A673 (cell line): ENCODE measurements around the gene SPATA6L.

Source experiments
- EZH2 ChIP-seq: fragments of 200-600 bp; sonication (generic); IDR thresholded peaks from 2 replicates; pipeline ENCODE4 v1.6.1; 2017; ENCODE audit warnings: borderline replicate concordance, low read depth, mild to moderate bottlenecking, mixed read lengths, antibody characterized with exemption, low read length; ENCODE audit not compliant: poor library complexity, severe bottlenecking
- TF ChIP-seq, protein P1 (sequence below): fragments of 300-800, 200-600 bp; sonication (generic); conservative IDR thresholded peaks from 2 replicates; pipeline ENCODE4 v1.5.1; 2017; ENCODE audit warnings: low read depth, mild to moderate bottlenecking, antibody characterized with exemption, low read length, moderate library complexity, mixed read lengths

DNA sequence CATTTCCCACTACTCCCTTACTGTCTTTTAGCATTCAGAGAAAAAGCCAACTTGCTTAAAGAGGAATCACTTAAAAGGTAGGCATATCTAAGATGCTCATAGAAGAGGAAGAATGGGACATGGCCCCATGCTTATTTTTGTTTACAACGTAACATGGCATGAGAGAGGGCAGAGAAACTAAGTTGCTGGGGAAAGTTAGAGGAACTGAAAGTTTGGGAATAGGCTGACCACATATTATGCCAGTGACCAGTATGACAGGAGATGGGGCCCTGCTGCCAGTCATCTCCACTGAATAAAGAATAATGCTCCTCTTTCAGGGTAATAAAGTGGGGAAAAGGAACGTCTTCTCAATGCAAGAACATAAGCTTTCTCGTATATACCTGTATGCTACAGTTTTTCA is 2.3 kb downstream of the SPATA6L start:
- TF ChIP-seq, protein P1, sequence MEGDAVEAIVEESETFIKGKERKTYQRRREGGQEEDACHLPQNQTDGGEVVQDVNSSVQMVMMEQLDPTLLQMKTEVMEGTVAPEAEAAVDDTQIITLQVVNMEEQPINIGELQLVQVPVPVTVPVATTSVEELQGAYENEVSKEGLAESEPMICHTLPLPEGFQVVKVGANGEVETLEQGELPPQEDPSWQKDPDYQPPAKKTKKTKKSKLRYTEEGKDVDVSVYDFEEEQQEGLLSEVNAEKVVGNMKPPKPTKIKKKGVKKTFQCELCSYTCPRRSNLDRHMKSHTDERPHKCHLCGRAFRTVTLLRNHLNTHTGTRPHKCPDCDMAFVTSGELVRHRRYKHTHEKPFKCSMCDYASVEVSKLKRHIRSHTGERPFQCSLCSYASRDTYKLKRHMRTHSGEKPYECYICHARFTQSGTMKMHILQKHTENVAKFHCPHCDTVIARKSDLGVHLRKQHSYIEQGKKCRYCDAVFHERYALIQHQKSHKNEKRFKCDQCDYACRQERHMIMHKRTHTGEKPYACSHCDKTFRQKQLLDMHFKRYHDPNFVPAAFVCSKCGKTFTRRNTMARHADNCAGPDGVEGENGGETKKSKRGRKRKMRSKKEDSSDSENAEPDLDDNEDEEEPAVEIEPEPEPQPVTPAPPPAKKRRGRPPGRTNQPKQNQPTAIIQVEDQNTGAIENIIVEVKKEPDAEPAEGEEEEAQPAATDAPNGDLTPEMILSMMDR = no peak
- TF ChIP-seq EZH2 = no peak
